Caco-2 (cell line): ENCODE results near the gene PCF11. TPM values are rescaled to one million over a fixed set of nuclear protein-coding genes. Genes with fewer than 3 reads are reported as not detected.

Source experiments
- BruUV-seq: library from RNA; stranded (reverse); fragments of 400-500 nt; replicated peaks from 2 replicates; lab custom pipeline; 2021; lab: Mats Ljungman, UMichigan
- CTCF ChIA-PET: fragments of 300-600 bp; sonication (Branson Sonifier 250); formaldehyde crosslinking; loops from one replicate; lab custom pipeline; 2022; ENCODE audit warnings: antibody characterized with exemption; lab: Charles Lee
- POLR2A ChIA-PET: fragments of 300-600 bp; sonication (Branson Sonifier 250); formaldehyde crosslinking; loops from one replicate; lab custom pipeline; 2022; ENCODE audit warnings: antibody characterized with exemption; lab: Charles Lee
- DNase-seq, 2 experiments: peaks; one replicate each; pipeline versions ENCODE4 v3.0.0 to v3.0.0-alpha.2; 2020 to 2022
- H3K27me3 ChIP-seq: replicated peaks from 2 replicates; pipeline ENCODE4 v1.6.0; 2011; ENCODE audit warnings: low read length; ENCODE audit not compliant: control insufficient read depth, insufficient read depth
- H3K36me3 ChIP-seq: 2 replicates; pipeline ENCODE4 v1.5.1; 2011; ENCODE audit warnings: low read length; ENCODE audit not compliant: control insufficient read depth, insufficient read depth
- H3K4me1 ChIP-seq: fragments of 250-450 bp; sonication (Bioruptor Pico); 2 replicates; pipeline ENCODE4 v1.5.1; 2020; ENCODE audit warnings: mild to moderate bottlenecking
- H3K4me3 ChIP-seq: 2 replicates; pipeline ENCODE4 v1.5.1; 2011; ENCODE audit warnings: low read depth, mild to moderate bottlenecking, control low read depth, low read length
- H3K9me3 ChIP-seq: fragments of 250-450 bp; sonication (Bioruptor Pico); 2 replicates; pipeline ENCODE4 v1.5.1; 2020; ENCODE audit warnings: mild to moderate bottlenecking, moderate library complexity
- H3K27ac Mint-ChIP-seq: one replicate; pipeline ENCODE4 v1.8.0; 2022; ENCODE audit warnings: mixed read lengths; ENCODE audit not compliant: unreplicated experiment
- H3K27me3 Mint-ChIP-seq: one replicate; pipeline ENCODE4 v1.8.0; 2022; ENCODE audit warnings: mixed read lengths; ENCODE audit not compliant: insufficient read depth, unreplicated experiment
- H3K36me3 Mint-ChIP-seq: one replicate; pipeline ENCODE4 v1.8.0; 2022; ENCODE audit warnings: mild to moderate bottlenecking, mixed read lengths; ENCODE audit not compliant: insufficient read depth, unreplicated experiment
- H3K4me1 Mint-ChIP-seq: one replicate; pipeline ENCODE4 v1.8.0; 2022; ENCODE audit warnings: low read depth, mixed read lengths; ENCODE audit not compliant: unreplicated experiment
- H3K4me3 Mint-ChIP-seq: one replicate; pipeline ENCODE4 v1.8.0; 2022; ENCODE audit warnings: mild to moderate bottlenecking, moderate library complexity, mixed read lengths; ENCODE audit not compliant: unreplicated experiment
- H3K9me3 Mint-ChIP-seq: one replicate; pipeline ENCODE4 v1.8.0; 2022; ENCODE audit warnings: mixed read lengths; ENCODE audit not compliant: unreplicated experiment
- intact Hi-C: fragments of 100-400 bp; cut with micrococcal nuclease; formaldehyde crosslinking; loops from one replicate; pipeline ENCODE4 v1.10.0; 2022; ENCODE audit not compliant: unreplicated experiment
- total RNA-seq: library from RNA; stranded (reverse); gene quantifications from 2 replicates; pipeline ENCODE4 v1.2.3, GENCODE V29; 2022
- TF ChIP-seq, protein P1 (sequence below), 2 experiments: fragments of 200-600 bp in 1 of 2; IDR thresholded peaks; 1 replicate in 1 of 2; 2 replicates in 1 of 2; pipeline versions ENCODE4 v1.5.1 to v1.8.0; 2011 to 2022; ENCODE audit warnings: antibody characterized with exemption in 1 of 2, control low read depth in 1 of 2, inconsistent platforms in 1 of 2, low read depth in 1 of 2, low read length in 1 of 2, mild to moderate bottlenecking in 1 of 2, moderate library complexity in 1 of 2; ENCODE audit not compliant: insufficient read depth in 1 of 2, severe bottlenecking in 1 of 2, unreplicated experiment in 1 of 2

The PCF11 gene
- total RNA-seq, 1 experiment from 2014 or later: 78.4 TPM

DNA sequence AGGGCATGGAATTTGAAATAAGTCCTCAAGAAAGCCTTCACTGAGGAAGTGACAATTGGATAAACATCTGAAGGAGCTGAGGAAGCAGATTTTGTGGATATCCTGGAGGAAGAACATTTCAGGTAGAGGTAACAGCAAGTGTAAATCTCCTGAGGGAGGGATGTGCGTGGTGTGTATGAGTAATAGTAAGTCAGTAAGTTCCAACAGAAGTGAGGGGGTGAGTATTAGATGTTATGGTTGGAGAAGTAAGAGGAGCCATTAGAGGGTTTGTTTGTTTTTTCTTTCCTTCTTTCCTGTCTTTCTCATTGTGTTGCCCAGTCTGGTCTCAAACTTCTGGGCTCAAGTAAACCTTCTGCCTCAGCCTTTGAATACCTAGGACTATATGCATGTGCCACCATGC, 65.6 kb downstream of the PCF11 start:
- TF ChIP-seq, protein P1, sequence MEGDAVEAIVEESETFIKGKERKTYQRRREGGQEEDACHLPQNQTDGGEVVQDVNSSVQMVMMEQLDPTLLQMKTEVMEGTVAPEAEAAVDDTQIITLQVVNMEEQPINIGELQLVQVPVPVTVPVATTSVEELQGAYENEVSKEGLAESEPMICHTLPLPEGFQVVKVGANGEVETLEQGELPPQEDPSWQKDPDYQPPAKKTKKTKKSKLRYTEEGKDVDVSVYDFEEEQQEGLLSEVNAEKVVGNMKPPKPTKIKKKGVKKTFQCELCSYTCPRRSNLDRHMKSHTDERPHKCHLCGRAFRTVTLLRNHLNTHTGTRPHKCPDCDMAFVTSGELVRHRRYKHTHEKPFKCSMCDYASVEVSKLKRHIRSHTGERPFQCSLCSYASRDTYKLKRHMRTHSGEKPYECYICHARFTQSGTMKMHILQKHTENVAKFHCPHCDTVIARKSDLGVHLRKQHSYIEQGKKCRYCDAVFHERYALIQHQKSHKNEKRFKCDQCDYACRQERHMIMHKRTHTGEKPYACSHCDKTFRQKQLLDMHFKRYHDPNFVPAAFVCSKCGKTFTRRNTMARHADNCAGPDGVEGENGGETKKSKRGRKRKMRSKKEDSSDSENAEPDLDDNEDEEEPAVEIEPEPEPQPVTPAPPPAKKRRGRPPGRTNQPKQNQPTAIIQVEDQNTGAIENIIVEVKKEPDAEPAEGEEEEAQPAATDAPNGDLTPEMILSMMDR (IDR thresholded peaks at IDR 0.05; ENCODE audit: insufficient read depth in 1 of 2, low read depth in 1 of 2, low read length in 1 of 2, severe bottlenecking in 1 of 2, unreplicated experiment in 1 of 2): no peak
- Mint-ChIP-seq H3K9me3 (no peaks in the 10 kb centered on the region), H3K4me1 (no peaks in the 10 kb centered on the region), H3K27ac (no peak overlapping the region), H3K36me3 (no peaks in the 10 kb centered on the region), H3K4me3 (no peak overlapping the region), H3K27me3 (no peaks in the 10 kb centered on the region)
- Histone ChIP-seq H3K4me1 (no peaks in the 10 kb centered on the region), H3K36me3 (no peaks in the 10 kb centered on the region), H3K27me3 (no peaks in the 10 kb centered on the region; the same call in 1 of the 2 replicates), H3K4me3 (no peak overlapping the region), H3K9me3 (no peaks in the 10 kb centered on the region)
- ChIA-PET CTCF (no interaction called here), POLR2A (no interaction called here)
- no peak for DNase-seq
- intact Hi-C loops: no loop called here
- no TSS peak for BruUV-seq

DNA sequence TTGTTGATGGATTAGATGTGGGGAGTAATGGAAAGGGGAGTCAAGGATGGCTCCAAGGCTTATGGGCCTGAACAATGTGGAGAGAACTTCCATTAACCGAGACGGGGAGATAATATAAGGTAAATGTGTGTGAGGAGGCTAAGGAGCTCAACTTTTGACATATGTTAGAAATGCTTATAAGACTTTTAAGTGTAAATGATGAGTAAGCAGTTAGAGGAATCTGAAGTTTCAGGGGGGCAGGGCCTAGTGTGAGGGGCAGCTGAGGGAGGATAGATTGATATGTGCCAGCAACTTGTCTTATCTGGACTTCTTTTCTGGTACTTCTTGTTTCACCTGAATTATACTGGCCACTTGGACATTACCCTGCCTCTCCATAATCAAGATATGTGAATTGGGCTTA, 66.5 kb downstream of the PCF11 start:
- ChIA-PET CTCF (no interaction called here), POLR2A (no interaction called here)
- Mint-ChIP-seq H3K27me3 (no peaks in the 10 kb centered on the region), H3K4me3 (no peak overlapping the region), H3K27ac (no peak overlapping the region), H3K9me3 (no peaks in the 10 kb centered on the region), H3K36me3 (no peaks in the 10 kb centered on the region), H3K4me1 (no peaks in the 10 kb centered on the region)
- Histone ChIP-seq H3K36me3 (no peaks in the 10 kb centered on the region), H3K4me3 (no peak overlapping the region), H3K27me3 (no peaks in the 10 kb centered on the region; the same call in 1 of the 2 replicates), H3K9me3 (no peaks in the 10 kb centered on the region), H3K4me1 (no peaks in the 10 kb centered on the region)
- TF ChIP-seq, protein P1 (IDR thresholded peaks at IDR 0.05; ENCODE audit: insufficient read depth in 1 of 2, low read depth in 1 of 2, low read length in 1 of 2, severe bottlenecking in 1 of 2, unreplicated experiment in 1 of 2): no peak
- no peak for DNase-seq
- no TSS peak for BruUV-seq
- intact Hi-C loops: no loop called here

DNA sequence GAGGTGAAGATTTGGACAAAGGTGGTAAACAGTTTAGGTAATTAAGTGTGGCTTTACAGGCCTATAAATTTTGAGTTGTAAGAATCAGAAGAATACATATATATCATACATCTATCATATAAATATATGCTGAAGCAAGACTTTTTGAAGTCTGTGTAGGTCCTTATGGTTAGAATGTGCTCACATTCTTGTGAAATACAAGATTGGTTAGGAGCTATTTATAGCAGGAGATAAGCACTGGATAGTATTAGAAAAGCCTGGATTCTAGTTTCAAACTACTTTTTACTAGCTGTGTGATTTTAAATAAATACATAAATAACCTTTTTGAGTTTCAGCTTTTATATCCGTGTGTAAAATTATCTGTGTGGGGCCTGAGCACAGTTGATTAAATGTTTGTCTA, 78.9 kb downstream of the PCF11 start:
- no peak overlapping the region for H3K4me3 Mint-ChIP-seq
- peaks cover 12% of the 10 kb centered on the region for H3K4me1 Mint-ChIP-seq
- intact Hi-C loops: no loop called here
- no peaks in the 10 kb centered on the region for H3K27me3 Mint-ChIP-seq
- Histone ChIP-seq H3K9me3 (no peaks in the 10 kb centered on the region), H3K4me1 (peaks cover 4% of the 10 kb centered on the region), H3K4me3 (no peak overlapping the region), H3K36me3 (no peaks in the 10 kb centered on the region), H3K27me3 (no peaks in the 10 kb centered on the region)
- no peak overlapping the region for H3K27ac Mint-ChIP-seq
- TF ChIP-seq, protein P1 (IDR thresholded peaks at IDR 0.05; ENCODE audit: insufficient read depth in 1 of 2, low read depth in 1 of 2, low read length in 1 of 2, severe bottlenecking in 1 of 2, unreplicated experiment in 1 of 2): no peak
- CTCF ChIA-PET: interaction anchor here (0.9 kb wide), 1 partner anchor 309 kb away, joined by 3 read pairs; no protein-coding TSS in a partner anchor
- BruUV-seq: no TSS peak
- H3K9me3 Mint-ChIP-seq: no peaks in the 10 kb centered on the region
- POLR2A ChIA-PET: interaction anchor here (0.6 to 1.1 kb wide), 3 partner anchors 79 to 485 kb away, joined by 3 to 6 read pairs (median 3); partner anchors contain the start of genes DDIAS and PCF11
- H3K36me3 Mint-ChIP-seq: no peaks in the 10 kb centered on the region
- DNase-seq: no peak

Other genes with a start within 250 kb of the PCF11 start
- gene RAB30, start 85.2 kb upstream of the PCF11 start, total RNA-seq: 13.0 and 13.5 TPM in 2 replicates
- 8.3 and 9.0 TPM in 2 replicates for gene ANKRD42, start 36.6 kb downstream of the PCF11 start, total RNA-seq
- gene CCDC90B, start 129.2 kb downstream of the PCF11 start, total RNA-seq: 46.2 and 63.6 TPM in 2 replicates